ENCODE data around the gene RBM38.

Gene RBM38

DNA sequence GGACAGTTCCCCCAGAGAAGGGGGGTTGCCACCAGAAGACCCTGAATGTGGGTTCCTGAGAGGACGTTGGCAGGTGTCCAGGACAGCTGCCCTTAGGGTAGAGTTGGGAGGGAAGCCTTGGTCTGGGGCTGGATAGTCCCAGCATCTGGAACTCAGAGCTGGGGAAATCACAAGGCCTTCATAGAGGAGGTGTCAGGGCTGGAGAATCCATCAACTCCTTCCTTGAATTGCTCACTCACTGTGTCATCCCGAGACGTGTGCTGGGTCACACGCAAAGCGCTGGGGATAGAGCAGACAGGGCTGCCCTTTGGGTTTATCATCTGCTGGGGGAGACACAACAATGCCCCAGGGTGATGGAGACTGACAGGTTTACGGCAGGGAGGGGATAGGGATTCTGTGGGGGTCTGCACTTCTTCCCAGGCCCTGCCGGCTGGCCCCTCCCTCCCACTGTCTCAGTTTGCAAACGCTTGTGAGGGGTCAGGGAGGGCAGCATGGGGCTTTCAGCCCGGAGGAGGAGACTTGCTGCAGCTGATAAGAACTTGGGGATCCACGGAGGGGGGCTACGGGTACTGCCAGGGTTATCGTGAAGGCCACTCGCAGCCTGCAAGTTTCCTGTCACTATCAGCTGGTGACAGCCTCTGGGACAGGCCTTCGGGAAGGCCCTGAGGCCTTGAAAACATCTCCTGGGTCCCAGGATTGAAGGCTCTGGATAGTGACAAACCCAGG, 18.6 kb downstream of the RBM38 start:
- Histone ChIP-seq H3K36me3 (replicated peaks in 1 of 2; ENCODE audit: control insufficient read depth in 2 of 2, insufficient read depth in 2 of 2, low read length in 2 of 2) (peaks cover 14 to 48% of the 10 kb centered on the region in 2 donors), H3K14ac (ENCODE audit: low read length) (no peak overlapping the region), H3K18ac (ENCODE audit: low read length) (peak overlapping the region; percentile 13), H2BK15ac (ENCODE audit: low read length) (no peak overlapping the region), H2BK5ac (ENCODE audit: low read length) (no peak overlapping the region), H4K8ac (ENCODE audit: low read depth, low read length) (no peak overlapping the region), H2AFZ (ENCODE audit: low read length) (no peak overlapping the region), H3K23ac (ENCODE audit: low read depth, low read length, poor library complexity) (no peak overlapping the region), H3K9ac (ENCODE audit: low read depth, low read length, poor library complexity) (no peak overlapping the region), H3K79me1 (ENCODE audit: low read depth, low read length) (peaks cover 5% of the 10 kb centered on the region), H2BK120ac (ENCODE audit: low read depth, low read length) (no peak overlapping the region), H3K9me3 (replicated peaks in 1 of 2; ENCODE audit: control insufficient read depth in 2 of 2, insufficient read depth in 1 of 2, low read depth in 1 of 2, low read length in 2 of 2) (no peaks in the 10 kb centered on the region), H2BK12ac (ENCODE audit: low read length) (no peak overlapping the region), H3K27ac (replicated peaks; ENCODE audit: low read length) (no peak overlapping the region), H3K4ac (ENCODE audit: low read length) (no peak overlapping the region), H3K27me3 (ENCODE audit: control insufficient read depth in 3 of 3, insufficient read depth in 3 of 3, low read depth in 1 of 3, low read length in 3 of 3) (no peaks in the 10 kb centered on the region), H3K4me3 (ENCODE audit: low read length in 2 of 2) (no peak overlapping the region), H2AK5ac (ENCODE audit: low read depth, low read length) (no peak overlapping the region), H3K4me1 (ENCODE audit: control insufficient read depth in 2 of 2, insufficient read depth in 1 of 2, low read depth in 1 of 2, low read length in 2 of 2) (peaks cover 11 to 13% of the 10 kb centered on the region in 2 donors), H4K91ac (ENCODE audit: low read depth, low read length, poor library complexity) (no peak overlapping the region), H3K4me2 (ENCODE audit: insufficient read depth, low read length, poor library complexity, severe bottlenecking) (no peak overlapping the region)
- WGBS, 2 donors (ENCODE audit: extremely low coverage in 2 of 2, insufficient read length in 2 of 2, insufficient replicate concordance in 1 of 2): no CpG with 5 or more reads among the region's 14 CpGs
- DNase-seq (ENCODE audit: low spot score): no peak

GRCh38 chr20:57410398-57410920, 19.3 kb downstream of the RBM38 start:
- peaks cover 11 to 13% of the 10 kb centered on the region in 2 donors for H3K4me1 ChIP-seq (ENCODE audit: control insufficient read depth in 2 of 2, insufficient read depth in 1 of 2, low read depth in 1 of 2, low read length in 2 of 2)
- H3K18ac ChIP-seq (ENCODE audit: low read length): peak overlapping the region; percentile 13
- H4K91ac ChIP-seq (ENCODE audit: low read depth, low read length, poor library complexity): no peak overlapping the region
- H3K4me2 ChIP-seq (ENCODE audit: insufficient read depth, low read length, poor library complexity, severe bottlenecking): no peak overlapping the region
- no peak overlapping the region for H3K23ac ChIP-seq (ENCODE audit: low read depth, low read length, poor library complexity)
- DNase-seq (ENCODE audit: low spot score): no peak
- H2BK15ac ChIP-seq (ENCODE audit: low read length): no peak overlapping the region
- no peak overlapping the region for H2AK5ac ChIP-seq (ENCODE audit: low read depth, low read length)
- H3K36me3 ChIP-seq (replicated peaks in 1 of 2; ENCODE audit: control insufficient read depth in 2 of 2, insufficient read depth in 2 of 2, low read length in 2 of 2): peaks cover 11 to 42% of the 10 kb centered on the region in 2 donors
- no peak overlapping the region for H2BK120ac ChIP-seq (ENCODE audit: low read depth, low read length)
- no peak overlapping the region for H3K4ac ChIP-seq (ENCODE audit: low read length)
- H2BK5ac ChIP-seq (ENCODE audit: low read length): no peak overlapping the region
- H3K4me3 ChIP-seq (ENCODE audit: low read length in 2 of 2): no peak overlapping the region
- H2BK12ac ChIP-seq (ENCODE audit: low read length): no peak overlapping the region
- H3K9ac ChIP-seq (ENCODE audit: low read depth, low read length, poor library complexity): no peak overlapping the region
- no peaks in the 10 kb centered on the region for H3K9me3 ChIP-seq (replicated peaks in 1 of 2; ENCODE audit: control insufficient read depth in 2 of 2, insufficient read depth in 1 of 2, low read depth in 1 of 2, low read length in 2 of 2)
- peaks cover 5% of the 10 kb centered on the region for H3K79me1 ChIP-seq (ENCODE audit: low read depth, low read length)
- no peak overlapping the region for H2AFZ ChIP-seq (ENCODE audit: low read length)
- no peak overlapping the region for H3K27ac ChIP-seq (replicated peaks; ENCODE audit: low read length)
- no CpG with 5 or more reads among the region's 15 CpGs for WGBS, 2 donors (ENCODE audit: extremely low coverage in 2 of 2, insufficient read length in 2 of 2, insufficient replicate concordance in 1 of 2)
- no peak overlapping the region for H4K8ac ChIP-seq (ENCODE audit: low read depth, low read length)
- no peaks in the 10 kb centered on the region for H3K27me3 ChIP-seq (ENCODE audit: control insufficient read depth in 3 of 3, insufficient read depth in 3 of 3, low read depth in 1 of 3, low read length in 3 of 3)
- H3K14ac ChIP-seq (ENCODE audit: low read length): no peak overlapping the region

GRCh38 chr20:57410924-57411323, 19.7 kb downstream of the RBM38 start:
- H2AFZ ChIP-seq (ENCODE audit: low read length): no peak overlapping the region
- no peak overlapping the region for H3K9ac ChIP-seq (ENCODE audit: low read depth, low read length, poor library complexity)
- no peak overlapping the region for H2AK5ac ChIP-seq (ENCODE audit: low read depth, low read length)
- no peak overlapping the region for H2BK120ac ChIP-seq (ENCODE audit: low read depth, low read length)
- DNase-seq (ENCODE audit: low spot score): no peak
- H3K27me3 ChIP-seq (ENCODE audit: control insufficient read depth in 3 of 3, insufficient read depth in 3 of 3, low read depth in 1 of 3, low read length in 3 of 3): peaks cover 0 to under 1% (median 0%) of the 10 kb centered on the region in 3 experiments
- no peak overlapping the region for H2BK15ac ChIP-seq (ENCODE audit: low read length)
- H3K36me3 ChIP-seq (replicated peaks in 1 of 2; ENCODE audit: control insufficient read depth in 2 of 2, insufficient read depth in 2 of 2, low read length in 2 of 2): peaks cover 11 to 37% of the 10 kb centered on the region in 2 donors
- H3K23ac ChIP-seq (ENCODE audit: low read depth, low read length, poor library complexity): peak overlapping the region; percentile 22
- H2BK12ac ChIP-seq (ENCODE audit: low read length): no peak overlapping the region
- H4K8ac ChIP-seq (ENCODE audit: low read depth, low read length): no peak overlapping the region
- no peaks in the 10 kb centered on the region for H3K9me3 ChIP-seq (replicated peaks in 1 of 2; ENCODE audit: control insufficient read depth in 2 of 2, insufficient read depth in 1 of 2, low read depth in 1 of 2, low read length in 2 of 2)
- no peak overlapping the region for H3K27ac ChIP-seq (replicated peaks; ENCODE audit: low read length)
- no peak overlapping the region for H3K4ac ChIP-seq (ENCODE audit: low read length)
- H3K14ac ChIP-seq (ENCODE audit: low read length): no peak overlapping the region
- H3K4me2 ChIP-seq (ENCODE audit: insufficient read depth, low read length, poor library complexity, severe bottlenecking): no peak overlapping the region
- no peak overlapping the region for H3K4me3 ChIP-seq (ENCODE audit: low read length in 2 of 2)
- H3K18ac ChIP-seq (ENCODE audit: low read length): no peak overlapping the region
- peaks cover 11 to 13% of the 10 kb centered on the region in 2 donors for H3K4me1 ChIP-seq (ENCODE audit: control insufficient read depth in 2 of 2, insufficient read depth in 1 of 2, low read depth in 1 of 2, low read length in 2 of 2)
- no peak overlapping the region for H4K91ac ChIP-seq (ENCODE audit: low read depth, low read length, poor library complexity)
- no peak overlapping the region for H2BK5ac ChIP-seq (ENCODE audit: low read length)
- no CpG with 5 or more reads among the region's 5 CpGs for WGBS, 2 donors (ENCODE audit: extremely low coverage in 2 of 2, insufficient read length in 2 of 2, insufficient replicate concordance in 1 of 2)
- peaks cover 5% of the 10 kb centered on the region for H3K79me1 ChIP-seq (ENCODE audit: low read depth, low read length)

DNA sequence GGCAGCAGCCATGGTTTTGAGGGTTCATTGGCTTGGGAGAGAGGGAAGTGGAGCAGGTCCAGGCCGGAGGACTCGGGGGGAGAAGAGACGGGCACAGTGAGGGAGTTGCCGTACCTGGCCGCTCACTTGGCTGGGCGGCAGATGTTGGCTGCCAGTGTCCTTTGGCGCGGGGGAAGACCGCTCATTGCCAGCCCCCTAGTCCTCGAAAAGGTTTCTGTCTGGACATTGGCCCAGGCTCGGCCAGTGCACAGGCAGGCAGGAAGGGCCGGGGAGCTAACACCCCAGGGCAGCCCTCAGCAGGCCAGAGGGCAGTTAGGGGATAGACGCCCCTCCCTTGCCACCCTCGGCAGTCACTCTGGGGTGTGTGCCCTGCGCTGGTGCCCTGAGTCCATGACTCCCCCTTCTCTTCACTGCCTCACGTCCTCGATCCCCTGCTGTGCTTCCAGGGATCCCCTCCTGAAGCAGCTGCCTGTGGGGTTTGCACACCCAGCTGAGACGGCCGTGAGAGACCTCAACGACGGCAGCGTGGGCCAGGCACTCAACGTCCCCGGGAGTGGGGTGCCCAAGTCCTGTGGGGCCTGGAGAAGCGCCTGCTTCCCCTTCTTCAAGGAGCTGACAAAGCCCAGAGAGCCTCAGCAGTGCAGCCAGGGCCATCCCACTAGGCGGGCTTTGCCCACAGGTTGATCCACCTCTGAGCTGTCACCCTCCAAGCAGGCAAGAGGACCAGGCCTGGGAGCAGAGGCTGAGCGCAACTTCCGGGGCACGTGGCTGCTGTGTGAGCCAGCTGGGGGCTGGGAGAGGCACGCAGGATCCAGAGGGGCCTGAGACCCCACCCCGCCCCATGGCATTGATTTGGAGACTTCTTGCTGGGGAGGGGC, 20.4 kb downstream of the RBM38 start:
- Histone ChIP-seq H3K4me2 (ENCODE audit: insufficient read depth, low read length, poor library complexity, severe bottlenecking) (no peak overlapping the region), H4K91ac (ENCODE audit: low read depth, low read length, poor library complexity) (no peak overlapping the region), H2BK12ac (ENCODE audit: low read length) (no peak overlapping the region), H3K4me3 (ENCODE audit: low read length in 2 of 2) (no peak overlapping the region), H2BK15ac (ENCODE audit: low read length) (peak overlapping the region; percentile 55), H3K36me3 (replicated peaks in 1 of 2; ENCODE audit: control insufficient read depth in 2 of 2, insufficient read depth in 2 of 2, low read length in 2 of 2) (peaks cover 11 to 30% of the 10 kb centered on the region in 2 donors), H3K9ac (ENCODE audit: low read depth, low read length, poor library complexity) (no peak overlapping the region), H3K4ac (ENCODE audit: low read length) (peak overlapping the region; percentile 68), H2AFZ (ENCODE audit: low read length) (no peak overlapping the region), H3K14ac (ENCODE audit: low read length) (no peak overlapping the region), H3K27me3 (ENCODE audit: control insufficient read depth in 3 of 3, insufficient read depth in 3 of 3, low read depth in 1 of 3, low read length in 3 of 3) (peaks cover 0 to 6% (median 0%) of the 10 kb centered on the region in 3 experiments), H3K9me3 (replicated peaks in 1 of 2; ENCODE audit: control insufficient read depth in 2 of 2, insufficient read depth in 1 of 2, low read depth in 1 of 2, low read length in 2 of 2) (no peaks in the 10 kb centered on the region), H2BK120ac (ENCODE audit: low read depth, low read length) (no peak overlapping the region), H3K18ac (ENCODE audit: low read length) (peak overlapping the region; percentile 82), H4K8ac (ENCODE audit: low read depth, low read length) (no peak overlapping the region), H3K4me1 (ENCODE audit: control insufficient read depth in 2 of 2, insufficient read depth in 1 of 2, low read depth in 1 of 2, low read length in 2 of 2) (peaks cover 11 to 13% of the 10 kb centered on the region in 2 donors), H3K27ac (replicated peaks; ENCODE audit: low read length) (no peak overlapping the region), H3K23ac (ENCODE audit: low read depth, low read length, poor library complexity) (peak overlapping the region; percentile 22), H2AK5ac (ENCODE audit: low read depth, low read length) (peak overlapping the region; percentile 91), H3K79me1 (ENCODE audit: low read depth, low read length) (peaks cover 5% of the 10 kb centered on the region), H2BK5ac (ENCODE audit: low read length) (no peak overlapping the region)
- no peak for DNase-seq (ENCODE audit: low spot score)
- no CpG with 5 or more reads among the region's 31 CpGs for WGBS, 2 donors (ENCODE audit: extremely low coverage in 2 of 2, insufficient read length in 2 of 2, insufficient replicate concordance in 1 of 2)

Measured in neuronal stem cell (in vitro differentiated cells).